Stimulated activated CD8-positive, alpha-beta memory T cell treated with anti-CD3 and anti-CD28 coated beads, Interleukin-2, amount 100 ng/mL, for 48 hours (primary cell): ENCODE data around the gene TEX10.
"Not testable (repeated sequence)": the region's sequence is repeated elsewhere in the genome, so short reads cannot be mapped to it uniquely, and the experiment has no call there.

Source experiments
- DNase-seq, 2 donors: peaks; one replicate each; pipeline ENCODE4 v3.0.0-alpha.2; 2020; ENCODE audit warnings: low read depth in 2 of 2

The TEX10 gene

GRCh38 chr9:100352727-100353505 is at the start of gene TEX10:
TEX10 (minus strand) TSS chr9:100352942; CDS start chr9:100349363, 3,579 bp downstream.
- DNase-seq = peak; percentile 81

- no peak for DNase-seq
Observed at GRCh38 chr9:100401042-100401441, 48.3 kb upstream of the TEX10 start.

- DNase-seq = no peak
Observed at GRCh38 chr9:100397529-100398266, 45.0 kb upstream of the TEX10 start.

GRCh38 chr9:100396769-100397168 is 44.0 kb upstream of the TEX10 start:
- DNase-seq = no peak

GRCh38 chr9:100394816-100395215 is 42.1 kb upstream of the TEX10 start:
- DNase-seq = no peak

GRCh38 chr9:100394032-100394695 is 41.4 kb upstream of the TEX10 start:
- DNase-seq = no peak

GRCh38 chr9:100392989-100393388 is 40.2 kb upstream of the TEX10 start:
- not testable (repeated sequence) for DNase-seq

GRCh38 chr9:100379862-100380261 is 27.1 kb upstream of the TEX10 start:
- no peak for DNase-seq

GRCh38 chr9:100377015-100377414 is 24.3 kb upstream of the TEX10 start:
- DNase-seq = no peak

- no peak for DNase-seq
Observed at GRCh38 chr9:100375658-100376057, 22.9 kb upstream of the TEX10 start.

GRCh38 chr9:100372648-100373047 is 19.9 kb upstream of the TEX10 start:
- DNase-seq = no peak

GRCh38 chr9:100370064-100370723 is 17.5 kb upstream of the TEX10 start:
- no peak for DNase-seq

- no peak for DNase-seq
Observed at GRCh38 chr9:100368672-100369071, 15.9 kb upstream of the TEX10 start.

- DNase-seq = no peak
Observed at GRCh38 chr9:100366121-100366520, 13.4 kb upstream of the TEX10 start.

GRCh38 chr9:100364013-100364412 is 11.3 kb upstream of the TEX10 start:
- DNase-seq = no peak

GRCh38 chr9:100359057-100359456 is 6.3 kb upstream of the TEX10 start:
- no peak for DNase-seq

- DNase-seq = no peak
Observed at GRCh38 chr9:100357501-100357900, 4.8 kb upstream of the TEX10 start.

- no peak for DNase-seq
Observed at GRCh38 chr9:100355561-100355960, 2.8 kb upstream of the TEX10 start.

GRCh38 chr9:100354121-100354800 is 1.5 kb upstream of the TEX10 start:
- DNase-seq = no peak

- DNase-seq = peak; percentile 5 to 23
Observed at GRCh38 chr9:100352201-100352726, 478 bp downstream of the TEX10 start.

- DNase-seq = no peak
Observed at GRCh38 chr9:100351508-100351907, 1.2 kb downstream of the TEX10 start.
